ENCODE data around the gene TMEM91.

TMEM91 gene

DNA sequence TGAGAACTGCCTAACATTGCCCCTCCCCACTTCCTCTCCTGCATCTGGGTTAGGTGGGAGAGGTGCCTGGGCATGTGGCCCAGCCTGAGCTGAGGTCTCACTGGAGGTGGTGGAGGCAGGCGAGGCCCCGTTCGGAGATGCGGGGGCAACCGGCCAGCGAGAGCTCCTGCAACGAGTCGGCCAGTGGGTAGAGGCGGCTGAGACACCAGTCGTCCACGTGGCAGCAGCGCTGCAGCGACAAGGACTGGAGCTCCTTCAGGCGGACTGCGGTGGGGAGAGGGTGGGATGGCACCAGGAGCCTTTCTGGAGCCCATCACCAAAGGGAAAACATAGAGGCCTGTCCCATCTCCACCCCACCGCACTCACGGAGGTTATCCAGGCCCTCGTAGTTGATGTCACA is 56.8 kb downstream of the TMEM91 start:
- no peaks in the 10 kb centered on the region for H3K27me3 ChIP-seq (ENCODE audit: control insufficient read depth, insufficient read depth, low read length)
- no peak overlapping the region for H3K4me3 ChIP-seq (ENCODE audit: low read length)
- H3K9ac ChIP-seq (ENCODE audit: low read length) = no peak overlapping the region
- no peaks in the 10 kb centered on the region for H3K9me3 ChIP-seq (ENCODE audit: control insufficient read depth, low read length)
- peaks cover 14% of the 10 kb centered on the region for H3K36me3 ChIP-seq (ENCODE audit: control insufficient read depth, insufficient read depth, low read length)
- H3K4me1 ChIP-seq (ENCODE audit: control insufficient read depth, insufficient read depth, low read length) = peaks cover 8% of the 10 kb centered on the region
